NCI-H774 (cell line): ENCODE measurements around the gene OTOP2.

Source experiments
- DNase-seq: peaks from one replicate; lab custom pipeline; 2025; lab: John Stamatoyannopoulos, UW

The OTOP2 gene, protein sequence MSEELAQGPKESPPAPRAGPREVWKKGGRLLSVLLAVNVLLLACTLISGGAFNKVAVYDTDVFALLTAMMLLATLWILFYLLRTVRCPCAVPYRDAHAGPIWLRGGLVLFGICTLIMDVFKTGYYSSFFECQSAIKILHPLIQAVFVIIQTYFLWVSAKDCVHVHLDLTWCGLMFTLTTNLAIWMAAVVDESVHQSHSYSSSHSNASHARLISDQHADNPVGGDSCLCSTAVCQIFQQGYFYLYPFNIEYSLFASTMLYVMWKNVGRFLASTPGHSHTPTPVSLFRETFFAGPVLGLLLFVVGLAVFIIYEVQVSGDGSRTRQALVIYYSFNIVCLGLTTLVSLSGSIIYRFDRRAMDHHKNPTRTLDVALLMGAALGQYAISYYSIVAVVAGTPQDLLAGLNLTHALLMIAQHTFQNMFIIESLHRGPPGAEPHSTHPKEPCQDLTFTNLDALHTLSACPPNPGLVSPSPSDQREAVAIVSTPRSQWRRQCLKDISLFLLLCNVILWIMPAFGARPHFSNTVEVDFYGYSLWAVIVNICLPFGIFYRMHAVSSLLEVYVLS

DNA sequence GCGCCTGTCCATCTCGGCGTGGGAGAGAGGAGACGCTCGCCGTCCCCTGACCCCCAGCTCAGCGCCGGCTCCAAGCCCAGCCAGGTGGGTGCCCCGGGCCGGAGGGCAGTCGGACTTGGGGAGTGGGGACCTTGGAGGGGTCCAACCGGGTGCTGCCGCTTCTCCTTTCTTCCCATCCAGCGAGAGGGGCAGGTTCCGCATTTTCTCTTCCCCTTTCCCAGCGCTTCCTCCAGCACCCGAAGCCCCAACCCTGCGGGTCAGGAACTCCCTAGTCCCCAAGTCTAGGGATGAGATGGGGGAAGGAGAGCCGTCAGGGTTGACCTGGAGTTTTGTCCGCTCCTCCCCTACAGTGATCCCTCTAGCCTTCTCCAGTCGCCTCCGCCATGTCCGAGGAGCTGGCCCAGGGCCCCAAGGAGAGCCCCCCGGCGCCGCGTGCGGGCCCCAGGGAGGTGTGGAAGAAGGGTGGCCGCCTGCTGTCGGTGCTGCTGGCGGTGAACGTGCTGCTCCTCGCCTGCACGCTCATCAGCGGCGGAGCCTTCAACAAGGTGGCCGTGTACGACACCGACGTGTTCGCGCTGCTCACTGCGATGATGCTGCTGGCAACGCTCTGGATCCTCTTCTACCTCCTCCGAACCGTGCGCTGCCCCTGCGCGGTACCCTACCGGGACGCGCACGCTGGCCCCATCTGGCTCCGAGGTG lies at the start of gene OTOP2:
OTOP2 (plus strand) TSS at position 24 of the 699 bp plus-strand sequence; CDS start at position 384, 360 bp downstream.
- DNase-seq: no peak

DNA sequence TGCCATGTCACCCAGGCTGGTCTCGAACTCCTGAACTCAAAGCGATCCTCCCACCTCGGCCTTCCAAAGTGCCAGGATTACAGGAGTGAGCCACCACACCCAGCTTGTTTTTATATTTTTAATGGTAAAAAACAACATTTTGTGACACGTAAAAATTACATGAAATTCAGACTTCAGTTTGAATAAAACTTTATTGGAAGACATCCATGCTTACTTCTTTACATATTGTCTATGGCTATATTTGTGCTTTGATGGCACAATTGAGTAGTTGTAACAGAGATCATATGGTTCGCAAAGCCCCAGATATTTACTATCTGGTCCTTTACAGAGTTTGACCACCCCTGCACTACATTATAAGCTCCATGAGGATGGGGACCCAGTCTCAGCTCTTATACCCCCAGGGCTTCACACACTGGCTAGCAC lies 49.4 kb upstream of the OTOP2 start:
- DNase-seq: no peak

DNA sequence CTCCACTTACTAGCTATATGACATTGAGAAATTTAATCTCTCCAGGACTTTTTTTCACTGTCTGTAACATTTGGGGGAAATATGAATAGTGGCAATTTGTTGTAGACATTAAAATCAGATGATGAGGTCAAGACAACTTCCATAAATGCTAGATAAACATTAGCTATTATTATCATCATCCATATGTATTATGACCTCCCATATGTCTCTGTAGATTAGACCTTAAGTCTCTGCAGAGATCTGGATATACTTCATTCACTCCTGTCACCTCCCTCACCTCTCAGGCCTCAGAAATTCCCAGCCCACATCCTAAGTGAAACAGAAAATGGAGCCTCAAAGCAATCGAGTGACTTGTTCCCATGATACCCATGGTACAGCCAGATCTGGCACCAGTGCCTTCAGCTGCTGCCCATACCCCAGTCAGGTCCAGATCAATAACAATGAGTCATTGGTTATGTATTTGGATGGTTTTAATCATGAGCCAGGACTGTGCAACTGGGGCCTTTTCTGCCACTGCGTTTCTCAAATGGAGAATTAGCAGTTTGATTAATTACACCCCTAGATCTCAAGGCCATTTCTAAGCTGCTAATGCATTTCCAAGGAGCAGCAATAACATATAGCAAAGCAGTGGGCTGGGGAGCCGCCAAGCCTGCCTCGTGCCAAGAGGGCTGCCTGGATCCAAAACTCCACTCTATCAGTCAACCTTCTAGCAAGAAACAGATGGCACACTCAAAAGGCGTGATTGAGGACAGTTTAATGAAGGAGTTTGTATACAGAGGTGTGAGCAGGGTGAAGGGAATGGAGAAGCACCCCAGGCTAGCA lies 48.7 kb upstream of the OTOP2 start:
- no peak for DNase-seq

DNA sequence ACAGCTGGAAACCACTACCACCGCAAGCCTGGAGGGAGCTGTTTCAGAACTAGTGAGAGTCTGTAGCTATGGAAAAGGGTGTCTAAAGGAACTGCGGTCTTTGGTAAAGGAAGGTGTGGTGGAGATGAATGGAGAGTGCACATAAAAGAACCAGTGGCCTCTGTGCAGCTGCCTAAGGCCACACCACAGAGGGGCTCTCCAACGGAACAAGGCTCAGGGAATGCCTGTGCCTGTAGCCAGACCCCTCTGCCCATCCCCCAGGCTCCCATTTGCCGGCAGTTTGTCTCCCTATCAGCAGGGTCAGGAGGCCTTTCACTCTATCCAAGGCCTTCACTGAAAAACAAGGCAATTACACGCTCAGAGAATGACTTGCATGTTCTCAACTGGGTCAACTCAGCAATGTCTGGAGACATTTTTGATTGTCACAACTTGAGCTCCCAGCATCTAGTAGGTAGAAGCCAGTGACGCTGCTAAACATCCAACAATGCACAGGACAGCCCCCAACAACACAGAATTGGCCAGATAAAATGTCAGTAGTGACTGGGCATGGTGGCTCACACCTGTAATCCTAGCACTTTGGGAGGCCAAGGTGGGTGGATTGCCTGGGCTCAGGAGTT lies 48.0 kb upstream of the OTOP2 start:
- DNase-seq: no peak

GRCh38 chr17:74877592-74878548 lies 46.2 kb upstream of the OTOP2 start:
- DNase-seq: no peak

GRCh38 chr17:74878658-74879057 lies 45.4 kb upstream of the OTOP2 start:
- no peak for DNase-seq

GRCh38 chr17:74879308-74879707 lies 44.8 kb upstream of the OTOP2 start:
- no peak for DNase-seq

GRCh38 chr17:74881073-74881472 lies 43.0 kb upstream of the OTOP2 start:
- DNase-seq: no peak

DNA sequence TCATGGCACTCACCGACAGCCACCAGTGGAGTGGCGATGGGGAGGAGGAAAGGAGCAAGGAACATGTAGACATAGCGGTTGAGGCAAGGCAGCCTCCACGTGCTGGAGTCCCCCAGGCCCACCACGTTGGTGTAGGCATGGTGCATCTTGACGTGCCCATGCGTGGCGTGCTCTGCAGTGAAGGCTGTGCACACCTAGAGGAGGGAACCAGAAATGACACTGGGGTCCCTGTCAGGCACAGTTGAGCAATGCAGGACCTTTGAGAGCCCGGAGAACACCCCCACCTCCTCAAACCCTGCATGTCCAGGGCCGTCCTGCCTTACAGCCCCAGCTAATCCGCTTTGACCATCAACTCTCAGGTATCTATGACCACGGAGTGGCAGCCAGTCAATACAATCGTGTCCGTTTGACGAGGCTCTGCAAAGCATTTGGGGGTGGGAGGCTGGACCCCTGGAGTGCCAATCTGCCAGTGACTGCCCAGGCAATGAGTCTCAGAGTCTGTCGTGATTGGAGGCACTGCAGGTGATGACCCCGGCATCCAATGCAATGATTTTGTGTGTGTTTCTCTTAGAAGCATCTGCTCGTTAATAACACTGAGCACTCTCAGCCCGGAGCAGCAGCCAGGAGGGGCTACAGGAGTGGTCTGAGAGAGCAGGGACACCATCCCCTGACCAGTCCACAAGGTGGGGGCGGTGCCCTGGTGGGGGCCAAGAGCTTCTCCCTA lies 41.4 kb upstream of the OTOP2 start:
- no peak for DNase-seq

DNA sequence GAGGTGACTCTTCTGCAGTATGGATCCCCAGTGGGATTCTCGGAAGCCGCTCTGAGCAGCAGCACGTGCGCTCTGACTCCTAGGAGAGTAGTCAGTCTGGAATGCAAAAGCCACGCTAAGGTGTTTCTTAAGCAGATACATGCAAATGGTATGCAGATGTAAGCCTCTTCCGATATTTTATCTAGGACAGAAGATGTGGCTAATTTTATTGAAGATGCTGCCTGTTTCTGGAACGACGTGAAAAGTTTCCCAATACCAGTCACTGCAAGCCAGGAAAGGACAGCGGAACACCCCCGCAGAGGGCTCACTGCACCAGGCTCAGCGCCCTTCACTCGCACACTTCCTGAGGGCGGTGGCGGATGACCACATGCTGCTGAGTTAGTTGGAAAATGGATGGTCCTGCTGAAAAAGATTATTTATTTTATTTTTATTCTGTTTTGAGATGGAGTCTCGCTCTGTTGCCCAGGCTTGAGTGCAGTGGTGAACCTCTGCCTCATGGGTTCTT lies 40.8 kb upstream of the OTOP2 start:
- DNase-seq: no peak

GRCh38 chr17:74888469-74888868 lies 35.6 kb upstream of the OTOP2 start:
- DNase-seq: no peak

DNA sequence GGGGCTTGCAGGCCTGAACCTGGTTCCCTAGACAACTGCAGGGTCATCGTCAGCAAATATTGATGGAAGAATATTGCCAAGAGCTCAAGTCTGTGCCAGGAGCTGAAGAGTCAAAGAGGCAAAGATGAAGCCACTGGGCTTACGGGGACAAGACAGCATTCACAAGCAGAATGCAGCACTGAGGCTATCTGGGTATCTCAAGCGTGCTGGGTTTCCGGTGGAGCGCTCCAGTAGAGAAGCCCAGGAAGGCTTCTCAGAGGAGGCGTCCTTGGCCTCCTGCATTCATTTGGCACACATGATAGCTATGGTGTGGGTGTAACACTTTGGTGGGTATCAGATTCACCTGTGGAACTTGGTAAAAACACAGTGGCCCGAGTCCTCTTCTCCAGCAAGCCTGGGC lies 33.5 kb upstream of the OTOP2 start:
- DNase-seq: no peak

DNA sequence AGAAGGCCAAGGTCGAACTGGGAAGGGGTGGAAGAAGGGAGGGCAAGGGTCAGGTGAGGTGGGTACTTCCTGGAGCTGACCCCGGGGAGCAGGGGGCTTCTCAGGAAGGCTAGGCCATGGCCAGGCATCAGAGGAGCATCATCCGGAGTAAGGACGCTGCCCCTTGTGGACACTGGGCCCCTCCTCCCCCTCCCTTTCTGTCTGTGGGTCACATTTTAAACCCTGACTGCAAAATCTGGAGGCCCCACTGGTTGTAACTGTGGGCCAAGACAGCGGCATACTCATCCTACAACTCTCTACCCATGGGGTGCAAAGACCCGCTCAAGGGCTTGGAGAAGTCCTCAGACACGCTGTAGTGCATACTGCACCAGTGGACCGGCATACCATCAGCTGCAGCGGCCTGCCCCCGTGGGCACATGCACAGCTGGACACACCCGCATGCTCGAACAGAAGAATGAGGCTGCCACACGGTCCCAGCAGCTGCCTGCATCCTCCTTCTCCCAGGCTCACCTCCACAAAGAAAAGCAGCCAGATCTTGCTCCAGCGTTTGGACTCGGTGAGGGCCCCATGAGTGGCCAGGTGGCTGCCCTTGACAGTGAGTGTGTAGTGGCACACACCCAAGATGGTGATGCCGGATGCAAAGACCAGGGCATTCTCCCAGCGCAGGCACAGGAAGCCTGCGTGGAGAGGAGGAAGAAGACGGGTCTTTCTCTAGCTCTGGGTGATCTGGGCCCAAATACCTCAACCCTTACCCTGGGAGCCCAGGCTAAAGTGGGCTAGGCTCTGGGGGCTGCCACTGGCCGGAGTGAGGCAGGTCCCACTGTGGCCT lies 31.8 kb upstream of the OTOP2 start:
- no peak for DNase-seq

DNA sequence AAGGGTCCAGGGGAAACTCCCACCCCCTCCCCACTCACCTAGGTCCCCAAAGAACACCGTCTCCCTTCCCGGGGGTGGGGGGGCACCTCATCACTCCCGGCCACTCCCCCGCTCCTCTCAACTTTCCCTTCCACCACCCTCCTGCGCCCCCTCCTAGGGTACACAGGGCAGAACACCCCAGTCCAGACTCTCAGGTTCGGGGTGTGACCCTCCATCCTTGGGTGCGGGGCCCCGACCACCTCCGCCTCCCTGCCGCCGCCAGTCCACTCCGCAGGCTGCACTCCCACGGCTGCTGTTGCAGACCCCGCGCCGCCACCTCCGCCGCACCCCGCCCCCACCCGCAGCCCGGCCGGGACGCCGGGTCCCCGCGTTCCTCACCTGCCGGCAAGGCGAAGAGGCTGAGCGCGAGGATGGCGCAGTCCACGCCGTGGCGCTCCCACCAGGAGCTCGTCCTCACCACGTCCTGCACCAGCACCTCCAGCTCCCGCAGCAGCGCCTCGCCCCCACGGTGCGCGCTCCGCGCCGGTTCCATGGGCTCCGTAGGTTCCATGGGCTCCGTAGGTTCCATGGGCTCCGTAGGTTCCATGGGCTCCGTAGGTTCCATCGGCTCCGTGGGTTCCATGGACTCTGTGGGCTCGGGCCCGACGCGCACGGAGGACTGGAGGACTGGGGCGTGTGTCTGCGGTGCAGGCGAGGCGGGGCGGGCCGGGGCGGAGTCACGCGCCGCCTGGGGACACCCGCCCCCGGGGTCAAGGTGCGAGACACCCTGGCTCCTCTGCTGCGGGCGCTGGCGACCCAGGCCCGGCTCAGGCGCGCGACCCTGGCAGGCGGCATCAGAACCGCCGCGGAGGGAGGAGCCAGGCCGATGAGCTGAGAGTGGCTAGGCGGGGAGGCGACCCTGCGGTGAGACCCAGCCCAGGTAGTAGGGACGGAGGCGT lies 30.8 kb upstream of the OTOP2 start, which contains the start of gene FADS6:
FADS6 (minus strand) TSS at position 660 of the 938 bp plus-strand sequence; CDS start at position 622, 38 bp downstream.
- DNase-seq: no peak

- DNase-seq: no peak
These were observed 30.0 kb upstream of the OTOP2 start for GRCh38 chr17:74893936-74894671.

GRCh38 chr17:74898376-74898946 lies 25.6 kb upstream of the OTOP2 start:
- no peak for DNase-seq
